ENCODE data around the gene DHRS13.

DNA sequence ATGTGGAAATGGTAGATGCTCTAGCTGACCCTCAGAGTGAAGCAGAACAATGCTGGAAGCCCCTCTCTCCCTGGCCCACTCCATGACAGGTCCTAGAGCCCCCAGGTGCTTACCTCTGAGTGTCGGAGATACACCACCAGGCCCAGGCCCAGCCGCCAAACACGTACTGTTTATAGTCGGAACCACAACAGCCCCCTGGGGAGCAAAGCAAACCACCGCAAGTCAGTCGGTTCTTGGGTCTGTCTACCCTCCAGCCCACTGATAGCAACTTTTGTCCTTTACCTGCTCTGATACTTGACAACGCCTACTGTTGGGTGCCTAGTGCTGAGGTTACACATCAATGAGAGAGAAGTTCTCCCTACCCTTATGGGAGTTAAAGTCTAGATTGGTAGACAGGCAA, 14.0 kb downstream of the DHRS13 start:
- TF ChIP-seq EZH2 (IDR thresholded peaks at IDR 0.05; ENCODE audit: insufficient read depth, poor library complexity, severe bottlenecking) (no peak), EZH2phosphoT487 (IDR thresholded peaks at IDR 0.05; ENCODE audit: insufficient read depth, low read depth) (no peak)

Measured in GM23248 (cell line).